ENCODE data around the gene PHIP.

PHIP gene

DNA sequence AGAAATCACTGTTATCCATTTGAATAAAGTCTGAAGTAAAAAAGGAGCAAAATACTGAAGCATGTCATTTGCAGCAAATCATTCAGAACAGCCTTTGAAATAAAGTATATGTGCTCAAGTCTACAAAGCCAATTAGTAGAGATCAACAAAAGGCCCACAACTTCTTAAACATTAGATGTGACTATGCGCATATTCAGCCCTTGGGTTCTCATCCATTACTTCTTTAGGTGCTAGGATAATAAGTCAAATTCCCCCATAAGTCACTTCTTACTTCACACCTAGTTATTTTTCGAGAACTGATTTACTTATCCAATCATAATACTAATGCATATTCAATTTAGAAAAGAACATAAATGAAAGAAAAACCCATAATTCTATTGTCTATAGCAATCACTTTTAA, 31.0 kb downstream of the PHIP start:
- TF ChIP-seq, protein P1, sequence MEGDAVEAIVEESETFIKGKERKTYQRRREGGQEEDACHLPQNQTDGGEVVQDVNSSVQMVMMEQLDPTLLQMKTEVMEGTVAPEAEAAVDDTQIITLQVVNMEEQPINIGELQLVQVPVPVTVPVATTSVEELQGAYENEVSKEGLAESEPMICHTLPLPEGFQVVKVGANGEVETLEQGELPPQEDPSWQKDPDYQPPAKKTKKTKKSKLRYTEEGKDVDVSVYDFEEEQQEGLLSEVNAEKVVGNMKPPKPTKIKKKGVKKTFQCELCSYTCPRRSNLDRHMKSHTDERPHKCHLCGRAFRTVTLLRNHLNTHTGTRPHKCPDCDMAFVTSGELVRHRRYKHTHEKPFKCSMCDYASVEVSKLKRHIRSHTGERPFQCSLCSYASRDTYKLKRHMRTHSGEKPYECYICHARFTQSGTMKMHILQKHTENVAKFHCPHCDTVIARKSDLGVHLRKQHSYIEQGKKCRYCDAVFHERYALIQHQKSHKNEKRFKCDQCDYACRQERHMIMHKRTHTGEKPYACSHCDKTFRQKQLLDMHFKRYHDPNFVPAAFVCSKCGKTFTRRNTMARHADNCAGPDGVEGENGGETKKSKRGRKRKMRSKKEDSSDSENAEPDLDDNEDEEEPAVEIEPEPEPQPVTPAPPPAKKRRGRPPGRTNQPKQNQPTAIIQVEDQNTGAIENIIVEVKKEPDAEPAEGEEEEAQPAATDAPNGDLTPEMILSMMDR (IDR thresholded peaks at IDR 0.05), result no peak

DNA sequence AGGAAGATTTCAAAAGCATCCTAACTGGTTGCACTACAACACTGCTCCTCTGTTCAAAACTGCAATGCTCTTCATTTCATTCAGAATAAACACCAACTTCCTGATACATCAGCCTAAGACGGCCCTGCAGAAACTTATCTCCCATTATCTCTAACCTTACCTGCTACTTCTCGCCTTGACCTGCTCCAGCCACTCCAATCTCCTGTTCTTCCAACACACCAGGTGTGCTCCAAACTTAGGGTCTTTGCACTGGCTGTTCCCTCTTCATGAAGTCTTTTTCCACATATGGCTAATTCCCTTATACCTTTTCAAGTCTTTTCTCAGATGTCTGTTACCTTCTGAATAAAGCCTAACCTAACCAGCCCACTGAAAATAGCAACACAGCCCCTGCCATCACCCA, 32.1 kb downstream of the PHIP start:
- TF ChIP-seq, protein P1 (IDR thresholded peaks at IDR 0.05), result no peak

DNA sequence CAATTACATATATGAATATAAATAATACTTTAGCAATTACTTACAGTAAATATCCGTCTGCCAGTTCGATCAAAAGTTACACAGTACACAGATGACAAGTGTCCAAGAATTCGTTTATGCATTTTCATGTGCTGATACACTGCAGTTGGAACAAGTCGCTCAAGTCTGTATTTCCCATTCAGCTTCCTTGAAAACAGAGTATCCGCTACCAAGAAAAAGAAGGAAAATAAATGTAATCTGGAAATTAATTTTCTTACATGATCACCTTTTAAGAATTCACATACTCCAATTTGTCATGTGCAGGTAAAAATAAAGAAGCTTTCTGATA, 35.3 kb downstream of the PHIP start:
- TF ChIP-seq, protein P1 (IDR thresholded peaks at IDR 0.05), result no peak

DNA sequence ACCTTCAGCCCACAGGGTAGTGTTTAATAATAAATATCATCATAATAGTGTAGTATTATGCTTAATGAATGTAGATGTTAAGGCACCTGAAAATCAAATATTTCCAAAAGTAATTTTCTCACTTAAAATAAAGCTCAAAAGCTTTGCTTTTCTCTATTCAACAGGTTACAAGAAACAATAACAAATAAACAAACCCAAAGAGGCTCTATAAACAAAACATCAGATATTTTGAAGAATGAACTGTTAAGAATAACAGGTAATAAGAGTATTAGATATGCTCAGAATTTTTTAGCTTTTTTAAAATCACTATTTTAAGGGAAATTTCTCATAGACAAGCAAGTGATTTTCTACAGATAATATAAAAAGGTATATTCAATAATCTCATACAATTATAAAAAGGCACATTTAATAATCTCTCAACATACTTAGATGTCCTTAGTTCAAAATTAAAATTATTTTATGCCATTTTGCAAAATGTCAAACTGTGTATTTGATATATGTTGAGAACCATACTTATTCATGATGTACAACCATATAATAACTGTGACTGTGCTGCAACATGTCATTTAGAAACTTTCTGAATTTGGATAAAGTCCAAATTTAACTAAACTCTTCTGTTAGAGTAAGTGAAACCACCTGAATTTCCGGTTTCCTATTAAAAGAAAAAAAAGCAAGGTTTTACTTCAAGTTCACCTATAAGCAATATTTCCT, 35.8 kb downstream of the PHIP start:
- TF ChIP-seq, protein P1 (IDR thresholded peaks at IDR 0.05), result no peak

DNA sequence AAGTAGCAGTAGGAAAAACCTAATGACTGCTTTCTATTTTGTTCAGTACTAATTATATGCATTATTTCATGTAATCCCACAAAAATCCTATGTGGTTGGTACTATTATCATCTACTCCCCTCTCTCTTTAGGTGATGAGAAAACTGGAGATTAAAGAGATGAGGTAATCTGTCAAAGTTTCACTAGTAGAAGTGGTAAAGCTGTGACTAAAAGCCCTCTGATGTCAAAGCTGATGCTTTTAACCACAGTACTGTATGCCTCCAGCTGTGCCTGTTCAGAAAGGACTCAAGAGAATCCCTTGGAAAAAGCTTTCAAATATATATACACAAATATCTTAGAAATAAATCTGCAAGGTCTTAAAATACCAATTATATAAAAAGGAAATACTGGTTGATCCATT, 38.0 kb downstream of the PHIP start:
- TF ChIP-seq, protein P1 (IDR thresholded peaks at IDR 0.05), result no peak

DNA sequence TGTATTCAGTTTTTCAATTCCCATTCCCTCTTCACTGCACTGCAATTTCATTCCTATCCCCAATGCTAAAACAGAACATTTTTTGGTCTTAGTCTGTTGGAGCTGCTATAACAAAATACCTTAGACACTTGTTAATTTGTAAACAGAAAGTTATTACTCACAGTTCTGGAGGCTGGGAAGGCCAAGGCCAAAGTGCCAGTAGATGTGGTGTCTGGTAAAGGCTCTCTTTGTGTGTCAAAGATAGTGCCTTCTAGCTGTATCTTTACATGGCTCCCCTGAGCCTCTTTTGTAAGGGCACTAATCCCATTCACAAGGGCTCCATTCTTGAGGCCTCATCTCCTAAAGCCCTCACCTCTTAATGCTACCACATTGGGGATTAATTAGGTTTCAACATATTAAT, 40.0 kb downstream of the PHIP start:
- TF ChIP-seq, protein P1 (IDR thresholded peaks at IDR 0.05), result no peak

DNA sequence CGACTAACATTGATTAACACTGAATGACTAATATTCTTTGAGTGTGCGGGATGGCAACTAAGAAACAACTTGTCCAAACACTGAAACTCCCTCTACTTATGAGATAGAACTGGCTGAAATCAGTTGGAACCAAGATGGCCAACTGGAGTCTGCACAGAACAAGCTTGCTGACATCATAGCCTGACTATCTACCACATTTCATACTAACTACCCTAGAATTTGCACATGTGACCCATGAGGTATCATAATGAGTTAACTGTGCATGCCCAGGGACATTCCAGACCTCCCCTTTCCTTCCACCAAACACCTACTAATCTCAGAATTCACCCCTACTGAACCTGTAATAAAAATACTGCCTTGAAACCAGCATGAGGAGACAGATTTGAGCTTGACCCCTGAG, 43.2 kb downstream of the PHIP start:
- TF ChIP-seq, protein P1 (IDR thresholded peaks at IDR 0.05), result no peak

DNA sequence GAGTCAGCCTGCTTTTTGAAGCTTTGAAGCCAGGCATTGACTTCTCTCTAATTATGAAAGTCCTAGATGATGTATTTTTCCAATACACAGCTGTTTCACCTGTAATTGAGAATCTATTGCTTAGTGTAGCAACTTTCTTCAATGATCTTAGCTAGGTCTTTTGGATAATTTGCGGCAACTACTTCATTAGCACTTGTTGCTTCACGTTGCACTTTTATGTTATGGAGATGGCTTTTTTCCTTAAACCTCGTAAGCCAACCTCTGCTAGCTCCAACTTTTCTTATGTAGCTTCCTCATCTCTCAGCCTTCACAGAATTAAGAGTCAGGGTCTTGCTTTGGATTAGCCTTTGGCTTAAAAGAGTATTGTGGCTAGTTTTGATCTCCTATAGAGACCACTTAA, 44.8 kb downstream of the PHIP start:
- TF ChIP-seq, protein P1 (IDR thresholded peaks at IDR 0.05), result no peak

Data from LNCAP (cell line).